SK-N-SH (cell line): Measurements from ENCODE around the gene FJX1. TPM values are rescaled to one million over a fixed set of nuclear protein-coding genes. Genes with fewer than 3 reads are reported as not detected.
A peak's percentile ranks its signal among the peaks of the same experiment; 100 is the strongest.

Experiments used
- CTCF ChIA-PET: fragments of 300-600, 350-600 bp; formaldehyde crosslinking; extraction: SDS; loops from one replicate; lab custom pipeline; 2021; lab: Yijun Ruan, JAX
- POLR2A ChIA-PET: fragments of 350-600 bp; sonication (Branson Sonifier 250); formaldehyde crosslinking; extraction: SDS; loops from one replicate; lab custom pipeline; 2020; ENCODE audit warnings: antibody characterized with exemption, inconsistent platforms; lab: Yijun Ruan, JAX
- DNase-seq: peaks from one replicate; pipeline ENCODE4 v3.0.0; 2012
- H2AFZ ChIP-seq: fragments of 200-600 bp; sonication (generic); 2 replicates; pipeline ENCODE4 v1.8.1; 2016; ENCODE audit warnings: antibody characterized with exemption, mild to moderate bottlenecking, low read depth
- H3F3A ChIP-seq: fragments of 200-600 bp; sonication (generic); replicated peaks from 2 replicates; pipeline ENCODE3; 2016; ENCODE audit warnings: antibody characterized with exemption, mild to moderate bottlenecking; ENCODE audit not compliant: insufficient read depth
- H3K27ac ChIP-seq, 2 experiments: fragments of 200-500 bp in 1 of 2; fragments of 200-600 bp in 1 of 2; sonication (Bioruptor generic) in 1 of 2; sonication (generic), shearing (Covaris generic) in 1 of 2; 2 replicates each; pipeline versions ENCODE4 v1.5.1 to v1.6.1; 2014 to 2016; ENCODE audit warnings: low read depth in 2 of 2, inconsistent platforms in 1 of 2, low read length in 1 of 2, mild to moderate bottlenecking in 1 of 2, mixed read lengths in 1 of 2
- H3K27me3 ChIP-seq: fragments of 200-600 bp; sonication (generic), shearing (Covaris generic); 2 replicates; pipeline ENCODE4 v1.6.1; 2016; ENCODE audit warnings: mixed run types; ENCODE audit not compliant: insufficient read depth
- H3K36me3 ChIP-seq, 2 experiments: fragments of 200-500 bp in 1 of 2; fragments of 200-600 bp in 1 of 2; sonication (Bioruptor generic) in 1 of 2; sonication (generic) in 1 of 2; replicated peaks in 1 of 2; 2 replicates each; pipeline versions ENCODE3 to v1.5.1; 2014 to 2016; ENCODE audit warnings: low read length in 1 of 2, mild to moderate bottlenecking in 1 of 2; ENCODE audit not compliant: insufficient read depth in 2 of 2, control insufficient read depth in 1 of 2
- H3K4me1 ChIP-seq, 2 experiments: fragments of 200-500 bp in 1 of 2; fragments of 200-600 bp in 1 of 2; sonication (Bioruptor generic) in 1 of 2; sonication (generic), shearing (Covaris generic) in 1 of 2; 2 replicates each; pipeline versions ENCODE4 v1.5.1 to v1.6.1; 2014 to 2016; ENCODE audit warnings: low read depth in 1 of 2, low read length in 1 of 2, mixed run types in 1 of 2; ENCODE audit not compliant: insufficient read depth in 2 of 2, control insufficient read depth in 1 of 2
- H3K4me2 ChIP-seq: fragments of 200-600 bp; sonication (generic), shearing (Covaris generic); 2 replicates; pipeline ENCODE4 v1.6.1; 2017; ENCODE audit warnings: mixed run types
- H3K4me3 ChIP-seq, 2 experiments: fragments of 200-500 bp in 1 of 2; fragments of 200-600 bp in 1 of 2; sonication (Bioruptor generic) in 1 of 2; sonication (generic), shearing (Covaris generic) in 1 of 2; 2 replicates each; pipeline versions ENCODE4 v1.5.1 to v1.8.1; 2014 to 2016; ENCODE audit warnings: low read depth in 2 of 2, inconsistent platforms in 1 of 2, low read length in 1 of 2, mild to moderate bottlenecking in 1 of 2, mixed read lengths in 1 of 2, moderate library complexity in 1 of 2
- H3K79me2 ChIP-seq: fragments of 200-600 bp; sonication (generic); 2 replicates; pipeline ENCODE4 v1.8.1; 2017; ENCODE audit warnings: mild to moderate bottlenecking; ENCODE audit not compliant: insufficient read depth
- H3K9ac ChIP-seq: fragments of 200-600 bp; sonication (generic); 2 replicates; pipeline ENCODE4 v1.6.1; 2017; ENCODE audit warnings: mixed run types
- H3K9me2 ChIP-seq: fragments of 200-600 bp; sonication (generic); 2 replicates; pipeline ENCODE4 v1.6.1; 2017; ENCODE audit warnings: mixed run types
- H3K9me3 ChIP-seq: fragments of 200-600 bp; sonication (generic); 2 replicates; pipeline ENCODE4 v1.6.1; 2017; ENCODE audit warnings: mixed run types, mild to moderate bottlenecking, moderate library complexity
- H4K20me1 ChIP-seq: fragments of 200-600 bp; sonication (generic); 2 replicates; pipeline ENCODE4 v1.6.1; 2017; ENCODE audit warnings: mild to moderate bottlenecking, mixed run types; ENCODE audit not compliant: insufficient read depth
- CHD2 ChIP-seq: fragments of 150-350 bp; IDR thresholded peaks from 2 replicates; pipeline ENCODE4 v1.6.1; 2018; ENCODE audit warnings: low read length; ENCODE audit not compliant: partially characterized antibody
- ELF1 ChIP-seq: IDR thresholded peaks from 2 replicates; pipeline ENCODE4 v1.4.0; 2012
- EZH2phosphoT487 ChIP-seq: fragments of 200-600 bp; sonication (generic); IDR thresholded peaks from 2 replicates; pipeline ENCODE4 v1.6.1; 2017; ENCODE audit warnings: low read depth, mixed run types, mild to moderate bottlenecking, antibody characterized with exemption, moderate library complexity, borderline replicate concordance
- FOSL2 ChIP-seq: IDR thresholded peaks from 2 replicates; pipeline ENCODE4 v1.4.0; 2012; ENCODE audit warnings: low read depth, mild to moderate bottlenecking, moderate library complexity, borderline replicate concordance
- GABPA ChIP-seq: IDR thresholded peaks from 2 replicates; pipeline ENCODE4 v1.4.0; 2012; ENCODE audit warnings: low read depth, mild to moderate bottlenecking
- MEF2A ChIP-seq: IDR thresholded peaks from 2 replicates; pipeline ENCODE4 v1.4.0; 2012; ENCODE audit warnings: low read depth, borderline replicate concordance
- POLR2AphosphoS5 ChIP-seq: IDR thresholded peaks from 2 replicates; pipeline ENCODE4 v1.6.1; 2012; ENCODE audit warnings: low read depth, low read length
- RAD21 ChIP-seq: IDR thresholded peaks from 2 replicates; pipeline ENCODE4 v1.6.1; 2012; ENCODE audit warnings: mild to moderate bottlenecking, low read length
- RXRA ChIP-seq: IDR thresholded peaks from 2 replicates; pipeline ENCODE4 v1.4.0; 2012; ENCODE audit warnings: low read depth, mild to moderate bottlenecking, borderline replicate concordance
- SMC3 ChIP-seq: IDR thresholded peaks from 2 replicates; pipeline ENCODE4 v1.6.1; 2012; ENCODE audit warnings: low read depth, low read length, improper control_type of control experiment
- TCF12 ChIP-seq: IDR thresholded peaks from 2 replicates; pipeline ENCODE4 v1.4.0; 2012
- USF1 ChIP-seq: IDR thresholded peaks from 2 replicates; pipeline ENCODE4 v1.4.0; 2012; ENCODE audit warnings: low read depth, borderline replicate concordance
- WGBS: methylation state at CpG from one replicate; pipeline ENCODE4 v1.1.6; 2017; ENCODE audit warnings: low lambda C conversion rate; 5-methylcytosine and 5-hydroxymethylcytosine counted together
- polyA plus RNA-seq, 3 experiments: library from polyadenylated mRNA; depleted of rRNA; stranded (reverse); fragments of >200 nt; gene quantifications; 2 replicates each; pipeline ENCODE4 v1.2.3, GENCODE V29; 2012
- TF ChIP-seq, protein P1 (sequence below): IDR thresholded peaks from 2 replicates; pipeline ENCODE4 v1.4.0; 2012; ENCODE audit warnings: low read depth
- TF ChIP-seq, protein P2 (sequence below): fragments of 200-600 bp; sonication (generic); IDR thresholded peaks from 2 replicates; pipeline ENCODE4 v1.6.1; 2017; ENCODE audit warnings: antibody characterized with exemption, mild to moderate bottlenecking, moderate library complexity
- TF ChIP-seq, protein P3 (sequence below): IDR thresholded peaks from 2 replicates; pipeline ENCODE4 v1.4.0; 2012; ENCODE audit warnings: low read depth, borderline replicate concordance

The FJX1 gene
- polyA plus RNA-seq, 1 of the 3 experiments (the other 2 are of a cell fraction): 34.5 TPM

- no peaks in the 10 kb centered on the region for H3K9me3 ChIP-seq
- H3K36me3 ChIP-seq: no peaks in the 10 kb centered on the region
- ChIA-PET CTCF (interaction anchor here (1.0 to 3.7 kb wide), 5 partner anchors 10 to 216 kb away, joined by 3 to 19 read pairs (median 6); no protein-coding TSS in a partner anchor), POLR2A (no interaction called here)
- WGBS: 51% methylated on average over 5 of the region's 5 CpGs
- H3K9me2 ChIP-seq: no peaks in the 10 kb centered on the region
- H3K27ac ChIP-seq: no peak overlapping the region
- peaks cover 3 to 5% of the 10 kb centered on the region in 2 experiments; a peak in 2 of 4 replicates for H3K4me1 ChIP-seq
- H3K27me3 ChIP-seq: no peaks in the 10 kb centered on the region
- TF ChIP-seq, protein P1, sequence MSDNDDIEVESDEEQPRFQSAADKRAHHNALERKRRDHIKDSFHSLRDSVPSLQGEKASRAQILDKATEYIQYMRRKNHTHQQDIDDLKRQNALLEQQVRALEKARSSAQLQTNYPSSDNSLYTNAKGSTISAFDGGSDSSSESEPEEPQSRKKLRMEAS: no peak
- TF ChIP-seq TCF12: 0 out of 2 replicates have a peak, but pooled peaks have one; percentile 16
- no peak for DNase-seq
- no peaks in the 10 kb centered on the region for H4K20me1 ChIP-seq
- no peaks in the 10 kb centered on the region for H3K79me2 ChIP-seq
- H3K4me3 ChIP-seq: no peak overlapping the region
- H3F3A ChIP-seq: no peaks in the 10 kb centered on the region
- H3K9ac ChIP-seq: no peak overlapping the region
- no peak overlapping the region for H2AFZ ChIP-seq
- no peak overlapping the region for H3K4me2 ChIP-seq
These were observed 12.6 kb upstream of the FJX1 start for GRCh38 chr11:35605706-35606105.

DNA sequence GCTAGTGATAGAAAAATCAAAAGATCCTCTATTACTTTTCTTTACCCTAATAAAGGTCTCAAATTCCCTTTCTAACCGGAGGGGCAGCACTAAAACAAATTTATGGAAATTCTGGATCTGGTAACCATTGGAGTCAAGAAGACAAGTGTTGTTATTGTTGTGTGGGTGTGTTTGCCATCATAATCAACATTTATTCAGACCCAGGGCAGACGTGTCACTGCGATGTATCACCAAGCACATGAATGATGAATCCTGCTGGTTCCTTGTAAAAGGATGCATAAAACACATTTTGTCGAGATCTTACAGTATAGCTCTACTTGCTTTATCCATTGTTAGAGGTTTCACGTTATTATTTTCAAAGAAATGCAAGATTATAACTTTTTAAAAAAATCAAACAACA, 12.1 kb upstream of the FJX1 start:
- Histone ChIP-seq H3K27me3 (no peaks in the 10 kb centered on the region), H4K20me1 (no peaks in the 10 kb centered on the region), H3K36me3 (no peaks in the 10 kb centered on the region), H3K9me3 (no peaks in the 10 kb centered on the region), H3K4me1 (peaks cover 3 to 5% of the 10 kb centered on the region in 2 experiments; a peak in 2 of 4 replicates), H3K9me2 (no peaks in the 10 kb centered on the region), H3K27ac (no peak overlapping the region), H3K9ac (no peak overlapping the region), H3K4me2 (no peak overlapping the region), H3K79me2 (no peaks in the 10 kb centered on the region), H2AFZ (no peak overlapping the region), H3K4me3 (no peak overlapping the region), H3F3A (no peaks in the 10 kb centered on the region)
- ChIA-PET POLR2A (no interaction called here), CTCF (interaction anchor here (1.1 to 3.7 kb wide), 5 partner anchors 9 to 661 kb away, joined by 3 to 19 read pairs (median 6); no protein-coding TSS in a partner anchor)
- WGBS: 85% methylated on average over 5 of the region's 5 CpGs
- TF ChIP-seq SMC3 (no peak), TCF12 (no peak), FOSL2 (no peak), ELF1 (no peak), RXRA (no peak), MEF2A (no peak), USF1 (no peak)
- no peak for DNase-seq

- H3K9me2 ChIP-seq: no peaks in the 10 kb centered on the region
- WGBS: 85% methylated on average over 4 of the region's 4 CpGs
- TF ChIP-seq, protein P2, sequence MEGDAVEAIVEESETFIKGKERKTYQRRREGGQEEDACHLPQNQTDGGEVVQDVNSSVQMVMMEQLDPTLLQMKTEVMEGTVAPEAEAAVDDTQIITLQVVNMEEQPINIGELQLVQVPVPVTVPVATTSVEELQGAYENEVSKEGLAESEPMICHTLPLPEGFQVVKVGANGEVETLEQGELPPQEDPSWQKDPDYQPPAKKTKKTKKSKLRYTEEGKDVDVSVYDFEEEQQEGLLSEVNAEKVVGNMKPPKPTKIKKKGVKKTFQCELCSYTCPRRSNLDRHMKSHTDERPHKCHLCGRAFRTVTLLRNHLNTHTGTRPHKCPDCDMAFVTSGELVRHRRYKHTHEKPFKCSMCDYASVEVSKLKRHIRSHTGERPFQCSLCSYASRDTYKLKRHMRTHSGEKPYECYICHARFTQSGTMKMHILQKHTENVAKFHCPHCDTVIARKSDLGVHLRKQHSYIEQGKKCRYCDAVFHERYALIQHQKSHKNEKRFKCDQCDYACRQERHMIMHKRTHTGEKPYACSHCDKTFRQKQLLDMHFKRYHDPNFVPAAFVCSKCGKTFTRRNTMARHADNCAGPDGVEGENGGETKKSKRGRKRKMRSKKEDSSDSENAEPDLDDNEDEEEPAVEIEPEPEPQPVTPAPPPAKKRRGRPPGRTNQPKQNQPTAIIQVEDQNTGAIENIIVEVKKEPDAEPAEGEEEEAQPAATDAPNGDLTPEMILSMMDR: no peak
- no peak for TF ChIP-seq GABPA
- TF ChIP-seq, protein P3, sequence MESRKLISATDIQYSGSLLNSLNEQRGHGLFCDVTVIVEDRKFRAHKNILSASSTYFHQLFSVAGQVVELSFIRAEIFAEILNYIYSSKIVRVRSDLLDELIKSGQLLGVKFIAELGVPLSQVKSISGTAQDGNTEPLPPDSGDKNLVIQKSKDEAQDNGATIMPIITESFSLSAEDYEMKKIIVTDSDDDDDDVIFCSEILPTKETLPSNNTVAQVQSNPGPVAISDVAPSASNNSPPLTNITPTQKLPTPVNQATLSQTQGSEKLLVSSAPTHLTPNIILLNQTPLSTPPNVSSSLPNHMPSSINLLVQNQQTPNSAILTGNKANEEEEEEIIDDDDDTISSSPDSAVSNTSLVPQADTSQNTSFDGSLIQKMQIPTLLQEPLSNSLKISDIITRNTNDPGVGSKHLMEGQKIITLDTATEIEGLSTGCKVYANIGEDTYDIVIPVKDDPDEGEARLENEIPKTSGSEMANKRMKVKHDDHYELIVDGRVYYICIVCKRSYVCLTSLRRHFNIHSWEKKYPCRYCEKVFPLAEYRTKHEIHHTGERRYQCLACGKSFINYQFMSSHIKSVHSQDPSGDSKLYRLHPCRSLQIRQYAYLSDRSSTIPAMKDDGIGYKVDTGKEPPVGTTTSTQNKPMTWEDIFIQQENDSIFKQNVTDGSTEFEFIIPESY: no peak
- TF ChIP-seq EZH2phosphoT487: no peak
- no peak for TF ChIP-seq RAD21
- TF ChIP-seq POLR2AphosphoS5: no peak
- no peak for TF ChIP-seq CHD2
- no peak overlapping the region for H3K27ac ChIP-seq
- no peaks in the 10 kb centered on the region for H3K9me3 ChIP-seq
- no peaks in the 10 kb centered on the region for H3K79me2 ChIP-seq
- no peak overlapping the region for H3K4me3 ChIP-seq
- peaks cover 0 to 3% of the 10 kb centered on the region in 2 experiments; a peak in 1 of 4 replicates for H3K4me1 ChIP-seq
- CTCF ChIA-PET: interaction anchor here (1.2 to 2.4 kb wide), 3 partner anchors 11 to 650 kb away, joined by 4 to 10 read pairs (median 4); no protein-coding TSS in a partner anchor
- H3K36me3 ChIP-seq: no peaks in the 10 kb centered on the region
- no peak overlapping the region for H3K9ac ChIP-seq
- no peak overlapping the region for H2AFZ ChIP-seq
- no peak overlapping the region for H3K4me2 ChIP-seq
- H4K20me1 ChIP-seq: no peaks in the 10 kb centered on the region
- no peak for DNase-seq
- H3K27me3 ChIP-seq: no peaks in the 10 kb centered on the region
- no peaks in the 10 kb centered on the region for H3F3A ChIP-seq
- POLR2A ChIA-PET: no interaction called here
These were observed 9.8 kb upstream of the FJX1 start for GRCh38 chr11:35608502-35608901.
